AG04449 (cell line): Measurements from ENCODE around the gene R3HDM4.

Experiments
- CTCF ChIA-PET: fragments of 350-600 bp; formaldehyde crosslinking; extraction: SDS; loops from one replicate; lab custom pipeline; 2021; ENCODE audit warnings: antibody characterized with exemption; lab: Yijun Ruan, JAX
- POLR2A ChIA-PET: fragments of 400-600, 350-600 bp; formaldehyde crosslinking; extraction: SDS; loops from one replicate; lab custom pipeline; 2020; ENCODE audit warnings: antibody characterized with exemption, inconsistent platforms; lab: Yijun Ruan, JAX
- DNase-seq: peaks from one replicate; pipeline ENCODE4 v3.0.0-alpha.2; 2010; ENCODE audit warnings: low read depth, low spot score
- H3K4me3 ChIP-seq: 2 replicates; pipeline ENCODE4 v1.5.1; 2011; ENCODE audit warnings: low read depth, mild to moderate bottlenecking, control low read depth, low read length
- TF ChIP-seq, protein P1 (sequence below): IDR thresholded peaks from one replicate; pipeline ENCODE4 v1.5.1; 2011; ENCODE audit warnings: mild to moderate bottlenecking, moderate library complexity, low read length, control low read depth, inconsistent platforms; ENCODE audit not compliant: insufficient read depth; ENCODE audit errors: missing control alignments

Gene R3HDM4

DNA sequence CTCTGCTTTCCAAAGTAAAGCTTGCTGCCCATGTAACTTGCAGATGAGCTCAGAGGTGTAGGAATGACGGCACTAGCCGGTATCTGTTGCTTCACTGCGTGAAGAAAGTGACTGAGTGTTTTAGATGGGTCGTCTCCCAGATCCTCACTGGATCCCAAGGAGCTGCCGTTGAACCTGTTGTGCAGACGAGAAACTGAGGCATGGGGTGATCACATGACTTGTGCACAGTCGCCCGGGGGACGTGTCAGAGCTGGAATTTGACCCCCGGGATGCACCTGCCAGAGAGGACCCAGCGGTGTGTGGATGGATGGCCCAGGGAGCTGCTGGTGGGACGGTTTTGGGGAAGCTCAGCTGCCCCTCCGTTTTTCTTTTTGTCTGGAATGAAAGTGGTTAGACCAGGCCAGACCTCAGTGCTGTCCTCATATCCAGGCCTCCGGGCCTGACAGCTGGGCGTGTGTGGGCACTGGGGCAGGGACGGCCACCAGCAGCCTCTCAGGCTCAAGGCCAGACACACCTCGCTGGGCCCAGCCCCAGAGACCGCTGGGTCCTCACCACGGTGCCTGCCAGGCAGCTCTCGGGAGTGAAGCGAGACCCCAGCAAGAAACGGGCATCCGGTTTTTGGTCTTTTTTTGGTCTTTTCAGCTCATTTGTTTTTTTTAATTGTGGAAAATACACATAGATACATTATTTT lies 25.4 kb upstream of the R3HDM4 start:
- no peak overlapping the region for H3K4me3 ChIP-seq
- DNase-seq = no peak
- TF ChIP-seq, protein P1, sequence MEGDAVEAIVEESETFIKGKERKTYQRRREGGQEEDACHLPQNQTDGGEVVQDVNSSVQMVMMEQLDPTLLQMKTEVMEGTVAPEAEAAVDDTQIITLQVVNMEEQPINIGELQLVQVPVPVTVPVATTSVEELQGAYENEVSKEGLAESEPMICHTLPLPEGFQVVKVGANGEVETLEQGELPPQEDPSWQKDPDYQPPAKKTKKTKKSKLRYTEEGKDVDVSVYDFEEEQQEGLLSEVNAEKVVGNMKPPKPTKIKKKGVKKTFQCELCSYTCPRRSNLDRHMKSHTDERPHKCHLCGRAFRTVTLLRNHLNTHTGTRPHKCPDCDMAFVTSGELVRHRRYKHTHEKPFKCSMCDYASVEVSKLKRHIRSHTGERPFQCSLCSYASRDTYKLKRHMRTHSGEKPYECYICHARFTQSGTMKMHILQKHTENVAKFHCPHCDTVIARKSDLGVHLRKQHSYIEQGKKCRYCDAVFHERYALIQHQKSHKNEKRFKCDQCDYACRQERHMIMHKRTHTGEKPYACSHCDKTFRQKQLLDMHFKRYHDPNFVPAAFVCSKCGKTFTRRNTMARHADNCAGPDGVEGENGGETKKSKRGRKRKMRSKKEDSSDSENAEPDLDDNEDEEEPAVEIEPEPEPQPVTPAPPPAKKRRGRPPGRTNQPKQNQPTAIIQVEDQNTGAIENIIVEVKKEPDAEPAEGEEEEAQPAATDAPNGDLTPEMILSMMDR = no peak
- ChIA-PET POLR2A (interaction anchor here (0.6 kb wide), 1 partner anchor 326 kb away, joined by 3 read pairs; no protein-coding TSS in a partner anchor), CTCF (interaction anchor here (0.7 to 2.0 kb wide), 5 partner anchors 9 to 45 kb away, joined by 3 to 7 read pairs (median 4); partner anchors contain the start of gene WDR18)

DNA sequence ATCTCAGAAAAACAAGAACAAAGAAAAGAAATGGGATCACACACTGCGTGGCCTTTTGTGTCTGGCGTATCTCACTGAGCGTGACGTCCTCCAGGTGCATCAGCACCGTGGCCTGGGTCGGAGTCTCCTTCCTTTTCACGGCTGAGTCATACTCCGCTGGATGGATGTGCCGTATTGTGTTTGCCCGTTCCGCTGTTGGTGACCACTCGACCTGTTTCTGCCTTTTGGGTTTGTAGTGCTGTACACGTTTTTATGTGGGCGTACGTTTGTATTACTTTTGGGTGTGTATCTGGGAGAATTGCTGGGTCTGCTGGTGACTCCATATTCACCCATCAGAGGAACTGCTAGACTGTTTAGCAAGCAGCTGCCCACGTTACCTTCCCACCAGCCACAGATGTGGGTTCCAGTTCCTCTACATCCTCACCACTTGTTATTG lies 24.3 kb upstream of the R3HDM4 start:
- H3K4me3 ChIP-seq = no peak overlapping the region
- TF ChIP-seq, protein P1 = no peak
- CTCF ChIA-PET = no interaction called here
- DNase-seq = no peak
- POLR2A ChIA-PET = no interaction called here

DNA sequence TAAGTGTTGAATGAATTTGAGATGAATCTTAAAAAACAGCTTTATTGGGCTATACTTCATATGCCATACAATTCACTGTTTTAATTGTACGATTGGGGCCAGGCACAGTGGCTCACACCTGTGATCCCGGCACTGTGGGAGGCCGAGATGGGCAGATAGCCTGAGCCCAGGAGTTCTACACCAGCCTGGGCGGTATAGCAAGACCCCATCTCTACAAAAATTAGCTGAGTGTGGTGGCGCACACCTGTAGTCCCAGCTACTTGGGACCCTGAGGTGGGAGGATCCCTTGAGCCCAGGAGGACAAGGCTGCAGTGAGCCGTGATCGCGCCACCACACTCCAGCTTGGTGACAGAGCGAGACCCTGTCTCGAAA lies 23.1 kb upstream of the R3HDM4 start:
- H3K4me3 ChIP-seq = no peak overlapping the region
- ChIA-PET CTCF (interaction anchor here (1.2 to 1.6 kb wide), 3 partner anchors 9 to 48 kb away, joined by 4 read pairs; partner anchors contain the start of gene WDR18), POLR2A (no interaction called here)
- TF ChIP-seq, protein P1 = no peak
- DNase-seq = no peak

GRCh38 chr19:934865-935479 lies 22.0 kb upstream of the R3HDM4 start:
- CTCF ChIA-PET = interaction anchor here (1.4 to 2.1 kb wide), 3 partner anchors 10 to 309 kb away, joined by 3 to 12 read pairs (median 4); partner anchors contain the start of gene WDR18
- DNase-seq = no peak

DNA sequence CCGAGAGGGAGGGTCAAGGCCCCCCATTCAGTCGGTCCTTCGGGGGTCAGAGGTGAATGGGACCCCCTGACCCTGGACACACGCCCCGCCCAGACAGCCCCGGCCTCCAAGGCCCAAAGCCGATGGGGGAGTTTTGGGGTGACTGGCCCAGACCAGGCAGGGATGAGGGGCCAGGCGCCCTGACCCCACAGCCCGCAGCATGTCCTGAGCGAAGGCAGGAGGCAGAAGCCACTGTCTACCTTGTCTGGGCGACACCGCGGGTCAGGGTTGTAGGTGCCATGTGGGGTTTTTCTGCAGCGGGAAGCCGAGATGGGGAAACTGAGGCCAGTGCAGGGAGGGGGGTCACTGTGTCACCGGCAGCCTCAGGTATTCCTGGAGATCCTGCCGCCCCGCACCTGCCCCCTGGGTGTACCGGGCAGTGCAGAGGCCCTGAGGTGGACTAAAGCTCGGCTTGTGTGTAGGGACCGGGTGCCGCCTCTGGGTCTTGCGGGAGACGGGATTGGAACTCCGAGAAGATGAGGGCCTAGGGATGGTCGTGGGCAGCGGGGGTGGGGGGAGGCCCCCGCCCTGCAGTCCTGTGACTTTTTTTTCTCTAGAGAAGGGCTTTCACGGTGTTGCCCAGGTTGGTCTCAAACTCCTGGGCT lies 21.3 kb upstream of the R3HDM4 start:
- no peak for DNase-seq
- POLR2A ChIA-PET = interaction anchor here (0.7 to 1.3 kb wide), 2 partner anchors 13 to 22 kb away, joined by 3 to 7 read pairs; no protein-coding TSS in a partner anchor
- CTCF ChIA-PET = interaction anchor here (1.3 to 2.7 kb wide), 5 partner anchors 11 to 310 kb away, joined by 3 to 12 read pairs (median 10); partner anchors contain the start of gene WDR18
- TF ChIP-seq, protein P1 = no peak
- H3K4me3 ChIP-seq = no peak overlapping the region

More at GRCh38 chr19:934865-935479, 22.0 kb upstream of the R3HDM4 start:
- POLR2A ChIA-PET = interaction anchor here (0.7 kb wide), 1 partner anchor 12 kb away, joined by 3 read pairs; no protein-coding TSS in a partner anchor
- TF ChIP-seq, protein P1 = no peak
- H3K4me3 ChIP-seq = no peak overlapping the region

DNA sequence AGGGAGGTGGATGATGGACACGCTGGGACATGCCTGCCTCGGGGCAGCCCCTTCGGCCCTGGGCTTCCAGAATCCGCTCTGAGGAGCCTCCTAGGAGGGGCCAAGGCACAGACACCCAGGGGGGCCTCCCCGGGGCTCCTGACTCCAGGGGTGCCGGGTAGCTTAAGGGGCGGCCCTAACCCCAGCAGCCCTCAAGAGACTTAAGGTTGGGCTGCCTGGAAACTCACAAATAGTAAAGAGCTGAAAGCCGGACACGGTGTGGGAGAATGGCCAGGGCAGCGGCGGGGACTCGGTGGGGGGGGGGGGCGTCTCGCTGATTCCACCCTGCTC lies 20.5 kb upstream of the R3HDM4 start:
- no peak for DNase-seq
- no peak overlapping the region; the same call in 1 of the 2 replicates for H3K4me3 ChIP-seq
- ChIA-PET POLR2A (interaction anchor here (1.3 kb wide), 1 partner anchor 23 kb away, joined by 7 read pairs; no protein-coding TSS in a partner anchor), CTCF (interaction anchor here (0.8 to 2.7 kb wide), 6 partner anchors 11 to 66 kb away, joined by 3 to 12 read pairs (median 7); partner anchors contain the start of gene WDR18)
- TF ChIP-seq, protein P1 = no peak
